Measurements from ENCODE around the gene GHR.

GHR gene

DNA sequence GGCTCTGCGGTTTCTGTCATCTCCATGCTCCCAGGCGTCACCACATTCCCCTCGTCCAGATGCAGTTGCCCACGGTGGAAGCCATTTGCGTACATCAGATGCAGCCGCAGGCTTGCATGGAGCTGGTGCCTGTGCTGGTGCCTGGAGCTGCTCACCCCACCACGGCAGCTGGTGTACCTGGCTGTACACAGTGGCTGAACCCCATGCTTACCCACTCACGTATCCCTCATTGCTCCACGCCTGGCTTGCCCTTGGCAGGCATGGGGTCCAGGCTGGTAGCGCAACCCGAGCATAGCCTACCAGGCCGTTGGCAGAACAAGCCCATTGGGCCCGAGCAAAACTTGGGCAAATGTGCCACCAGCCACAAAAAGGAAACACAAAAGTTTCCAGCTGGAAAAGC lies 159.5 kb downstream of the GHR start:
- Histone ChIP-seq H3K4me3 (ENCODE audit: severe bottlenecking) (no peak overlapping the region), H3K9me3 (ENCODE audit: severe bottlenecking) (no peaks in the 10 kb centered on the region), H3K27me3 (ENCODE audit: insufficient read depth, poor library complexity, severe bottlenecking) (peaks cover 9% of the 10 kb centered on the region), H3K36me3 (ENCODE audit: low read depth) (no peaks in the 10 kb centered on the region), H3K4me1 (ENCODE audit: insufficient read depth, poor library complexity, severe bottlenecking) (no peaks in the 10 kb centered on the region), H3K27ac (ENCODE audit: poor library complexity, severe bottlenecking) (no peak overlapping the region)
- TF ChIP-seq, protein P1, sequence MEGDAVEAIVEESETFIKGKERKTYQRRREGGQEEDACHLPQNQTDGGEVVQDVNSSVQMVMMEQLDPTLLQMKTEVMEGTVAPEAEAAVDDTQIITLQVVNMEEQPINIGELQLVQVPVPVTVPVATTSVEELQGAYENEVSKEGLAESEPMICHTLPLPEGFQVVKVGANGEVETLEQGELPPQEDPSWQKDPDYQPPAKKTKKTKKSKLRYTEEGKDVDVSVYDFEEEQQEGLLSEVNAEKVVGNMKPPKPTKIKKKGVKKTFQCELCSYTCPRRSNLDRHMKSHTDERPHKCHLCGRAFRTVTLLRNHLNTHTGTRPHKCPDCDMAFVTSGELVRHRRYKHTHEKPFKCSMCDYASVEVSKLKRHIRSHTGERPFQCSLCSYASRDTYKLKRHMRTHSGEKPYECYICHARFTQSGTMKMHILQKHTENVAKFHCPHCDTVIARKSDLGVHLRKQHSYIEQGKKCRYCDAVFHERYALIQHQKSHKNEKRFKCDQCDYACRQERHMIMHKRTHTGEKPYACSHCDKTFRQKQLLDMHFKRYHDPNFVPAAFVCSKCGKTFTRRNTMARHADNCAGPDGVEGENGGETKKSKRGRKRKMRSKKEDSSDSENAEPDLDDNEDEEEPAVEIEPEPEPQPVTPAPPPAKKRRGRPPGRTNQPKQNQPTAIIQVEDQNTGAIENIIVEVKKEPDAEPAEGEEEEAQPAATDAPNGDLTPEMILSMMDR (IDR thresholded peaks at IDR 0.05; ENCODE audit: poor library complexity, severe bottlenecking) = no peak
- no peak for ATAC-seq (ENCODE audit: low read depth)
- DNase-seq (ENCODE audit: low spot score) = no peak

DNA sequence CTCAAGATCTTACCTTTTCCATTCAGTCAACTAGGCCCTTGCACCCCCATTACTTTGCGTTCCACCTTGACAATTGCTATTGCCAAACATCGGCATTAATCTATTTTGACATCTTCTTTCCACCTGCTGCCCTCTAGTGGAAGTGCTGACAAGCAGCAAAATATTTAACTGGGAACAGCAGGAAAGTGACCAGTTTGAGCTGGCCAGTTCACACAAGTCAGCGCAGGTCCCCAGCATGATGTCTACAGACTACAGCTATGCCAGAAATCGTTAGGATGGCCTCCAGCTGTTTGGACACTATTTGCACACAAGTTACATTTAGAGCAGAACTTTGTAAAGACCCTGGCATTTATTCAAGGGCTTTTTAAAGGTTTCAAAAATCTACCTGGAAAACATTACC lies 160.1 kb downstream of the GHR start:
- DNase-seq (ENCODE audit: low spot score) = peak; percentile 69
- ATAC-seq (ENCODE audit: low read depth) = peak; percentile 88
- peaks cover 9% of the 10 kb centered on the region for H3K27me3 ChIP-seq (ENCODE audit: insufficient read depth, poor library complexity, severe bottlenecking)
- H3K27ac ChIP-seq (ENCODE audit: poor library complexity, severe bottlenecking) = no peak overlapping the region
- TF ChIP-seq, protein P1 (IDR thresholded peaks at IDR 0.05; ENCODE audit: poor library complexity, severe bottlenecking) = peak; percentile 96
- H3K36me3 ChIP-seq (ENCODE audit: low read depth) = no peaks in the 10 kb centered on the region
- no peaks in the 10 kb centered on the region for H3K9me3 ChIP-seq (ENCODE audit: severe bottlenecking)
- H3K4me1 ChIP-seq (ENCODE audit: insufficient read depth, poor library complexity, severe bottlenecking) = no peaks in the 10 kb centered on the region
- H3K4me3 ChIP-seq (ENCODE audit: severe bottlenecking) = no peak overlapping the region

DNA sequence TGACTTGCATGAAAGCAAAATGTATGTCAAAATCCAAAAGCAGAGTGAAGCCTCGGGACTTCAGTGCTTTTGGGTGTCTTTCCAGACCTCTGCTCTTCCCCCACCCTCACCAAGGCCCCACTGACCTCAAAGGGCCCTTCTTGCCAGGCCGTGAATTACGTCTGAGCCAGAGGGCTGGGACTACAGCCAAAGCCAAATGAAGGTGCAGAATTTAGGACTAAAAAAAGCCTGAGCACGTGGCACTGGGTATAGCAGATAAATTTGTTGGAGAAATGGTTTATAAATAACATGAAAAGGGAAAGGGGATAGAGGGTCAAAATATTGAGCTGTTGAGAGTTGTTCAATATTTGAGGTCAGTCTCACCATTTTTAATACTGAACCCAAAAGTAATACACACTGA lies 163.4 kb downstream of the GHR start:
- no peak overlapping the region for H3K27ac ChIP-seq (ENCODE audit: poor library complexity, severe bottlenecking)
- H3K4me1 ChIP-seq (ENCODE audit: insufficient read depth, poor library complexity, severe bottlenecking) = no peaks in the 10 kb centered on the region
- TF ChIP-seq, protein P1 (IDR thresholded peaks at IDR 0.05; ENCODE audit: poor library complexity, severe bottlenecking) = no peak
- H3K36me3 ChIP-seq (ENCODE audit: low read depth) = no peaks in the 10 kb centered on the region
- no peaks in the 10 kb centered on the region for H3K9me3 ChIP-seq (ENCODE audit: severe bottlenecking)
- H3K4me3 ChIP-seq (ENCODE audit: severe bottlenecking) = no peak overlapping the region
- ATAC-seq (ENCODE audit: low read depth) (no peak), DNase-seq (ENCODE audit: low spot score) (no peak)
- H3K27me3 ChIP-seq (ENCODE audit: insufficient read depth, poor library complexity, severe bottlenecking) = peaks cover 9% of the 10 kb centered on the region

DNA sequence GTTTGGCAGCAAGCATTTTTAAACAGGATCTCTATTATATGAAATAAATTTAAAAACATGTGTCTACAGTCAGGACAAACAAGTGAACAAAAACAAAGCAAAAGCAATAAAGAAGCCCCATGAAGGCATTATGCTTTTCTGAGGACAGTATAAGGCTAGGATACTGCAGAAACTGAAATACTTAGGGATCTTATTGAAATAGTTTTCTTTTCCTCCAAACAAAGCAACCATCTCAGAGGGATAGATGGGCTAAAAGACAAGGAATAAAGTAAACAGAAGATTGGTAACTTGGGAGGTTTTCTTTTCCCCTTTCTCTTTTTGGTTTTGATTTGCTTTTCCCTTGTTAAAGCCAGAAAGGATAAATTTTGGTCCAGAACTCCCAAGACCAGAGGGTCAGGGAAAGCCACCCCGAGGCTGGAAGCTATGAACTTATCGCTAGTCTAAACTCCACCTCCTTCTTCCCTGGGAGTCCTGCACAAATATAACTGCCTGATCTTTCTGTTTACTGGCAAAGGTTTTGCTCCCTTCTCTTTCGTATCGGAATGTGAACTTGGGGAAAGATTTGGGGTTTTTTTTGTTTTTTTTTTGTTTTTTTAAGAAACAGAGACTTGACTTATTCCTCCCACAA lies 164.0 kb downstream of the GHR start:
- DNase-seq (ENCODE audit: low spot score) = no peak
- Histone ChIP-seq H3K27ac (ENCODE audit: poor library complexity, severe bottlenecking) (no peak overlapping the region), H3K27me3 (ENCODE audit: insufficient read depth, poor library complexity, severe bottlenecking) (peaks cover 9% of the 10 kb centered on the region), H3K4me1 (ENCODE audit: insufficient read depth, poor library complexity, severe bottlenecking) (no peaks in the 10 kb centered on the region), H3K36me3 (ENCODE audit: low read depth) (no peaks in the 10 kb centered on the region), H3K9me3 (ENCODE audit: severe bottlenecking) (no peaks in the 10 kb centered on the region), H3K4me3 (ENCODE audit: severe bottlenecking) (no peak overlapping the region)
- TF ChIP-seq, protein P1 (IDR thresholded peaks at IDR 0.05; ENCODE audit: poor library complexity, severe bottlenecking) = no peak
- no peak for ATAC-seq (ENCODE audit: low read depth)

DNA sequence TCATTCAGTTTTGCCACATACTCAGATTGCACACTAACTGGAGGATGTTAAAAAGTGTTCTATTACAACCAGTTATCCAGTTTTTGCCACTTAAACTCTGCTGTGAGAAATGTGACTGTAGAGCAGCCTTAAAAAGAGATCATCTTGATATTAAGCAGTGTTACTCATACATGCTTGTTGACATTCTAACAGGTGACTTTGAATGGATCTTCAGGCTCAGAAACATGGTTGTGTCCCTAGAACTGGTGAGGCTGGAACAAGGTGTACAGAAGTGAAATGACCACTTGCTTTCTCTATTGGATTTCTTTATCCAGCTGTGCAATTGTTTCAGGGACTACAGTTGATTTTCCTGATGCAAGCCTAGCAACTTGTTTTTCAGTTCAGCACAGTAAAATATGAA lies 167.3 kb downstream of the GHR start:
- H3K4me1 ChIP-seq (ENCODE audit: insufficient read depth, poor library complexity, severe bottlenecking) = no peaks in the 10 kb centered on the region
- TF ChIP-seq, protein P1 (IDR thresholded peaks at IDR 0.05; ENCODE audit: poor library complexity, severe bottlenecking) = no peak
- ATAC-seq (ENCODE audit: low read depth) (no peak), DNase-seq (ENCODE audit: low spot score) (no peak)
- H3K4me3 ChIP-seq (ENCODE audit: severe bottlenecking) = no peak overlapping the region
- H3K27ac ChIP-seq (ENCODE audit: poor library complexity, severe bottlenecking) = no peak overlapping the region
- peaks cover 9% of the 10 kb centered on the region for H3K27me3 ChIP-seq (ENCODE audit: insufficient read depth, poor library complexity, severe bottlenecking)
- no peaks in the 10 kb centered on the region for H3K9me3 ChIP-seq (ENCODE audit: severe bottlenecking)
- no peaks in the 10 kb centered on the region for H3K36me3 ChIP-seq (ENCODE audit: low read depth)

Measured in RWPE2 (cell line).